Ascending aorta (tissue), 2 donors: ENCODE measurements around the gene SPATA25. TPM values are rescaled to one million over a fixed set of nuclear protein-coding genes. Genes with fewer than 3 reads are reported as not detected.
"Not testable (repeated sequence)": the region's sequence is repeated elsewhere in the genome, so short reads cannot be mapped to it uniquely, and the experiment has no call there.

Experiments
- DNase-seq, 2 donors: peaks; one replicate each; pipeline ENCODE4 v3.0.0-alpha.2; 2019; ENCODE audit warnings: low spot score in 2 of 2
- H3K27ac ChIP-seq, 2 donors: fragments of 200-600 bp; sonication (generic); one replicate each; pipeline ENCODE4 v1.5.1; 2016 to 2017; ENCODE audit warnings: mild to moderate bottlenecking in 1 of 2
- H3K27me3 ChIP-seq: fragments of 200-600 bp; sonication (generic); one replicate; pipeline ENCODE4 v1.5.1; 2017
- H3K36me3 ChIP-seq, 2 donors: fragments of 200-600 bp; sonication (generic); one replicate each; pipeline ENCODE4 v1.5.1; 2016
- H3K4me1 ChIP-seq, 2 donors: fragments of 200-600 bp; sonication (generic); one replicate each; pipeline ENCODE4 v1.5.1; 2016 to 2017; ENCODE audit warnings: mild to moderate bottlenecking in 1 of 2
- H3K4me3 ChIP-seq, 2 donors: fragments of 200-600 bp; sonication (generic); one replicate each; pipeline ENCODE4 v1.5.1; 2016 to 2017; ENCODE audit warnings: mild to moderate bottlenecking in 1 of 2
- H3K9me3 ChIP-seq, 2 donors: fragments of 200-600 bp; sonication (generic); one replicate each; pipeline ENCODE4 v1.5.1; 2016
- intact Hi-C: fragments of 100-400 bp; cut with DNase I; formaldehyde crosslinking; loops from one replicate; pipeline ENCODE4 v1.15.1; 2023
- total RNA-seq: library from RNA; depleted of rRNA; stranded (reverse); fragments of >200 nt; gene quantifications from one replicate; pipeline ENCODE4 v1.1.0, GENCODE V29; 2016
- TF ChIP-seq, protein P1 (sequence below), 3 experiments: fragments of 200-600 bp in 2 of 3; fragments of 450-650 bp in 1 of 3; sonication (generic) in 2 of 3; IDR thresholded peaks; one replicate each; pipeline ENCODE4 v1.5.1; 2016 to 2019; ENCODE audit warnings: antibody characterized with exemption in 3 of 3, mild to moderate bottlenecking in 1 of 3, moderate library complexity in 1 of 3

Gene SPATA25
- total RNA-seq, 1 donor from 2014 or later = 32.8 TPM

DNA sequence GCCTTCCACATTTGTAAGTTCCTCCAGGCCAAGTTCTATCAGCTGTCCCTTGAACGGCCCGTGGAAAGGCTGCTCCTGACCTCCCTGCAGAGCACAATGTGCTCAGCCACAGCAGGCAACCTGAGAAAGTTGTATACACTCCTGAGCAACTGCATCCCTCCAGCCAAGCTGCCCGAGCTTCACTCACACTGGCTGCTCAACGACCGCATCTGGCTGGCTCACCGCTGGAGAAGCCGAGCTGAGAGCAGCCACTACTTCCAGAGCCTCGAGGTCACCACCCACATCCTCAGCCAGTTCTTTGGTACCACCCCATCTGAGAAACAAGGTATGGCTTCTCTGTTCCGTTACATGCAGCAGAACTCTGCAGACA lies 4.3 kb downstream of the SPATA25 start:
- Histone ChIP-seq H3K36me3 (peaks cover 14 to 52% of the 10 kb centered on the region in 2 donors), H3K4me1 (peaks cover 0 to 14% of the 10 kb centered on the region in 2 donors), H3K4me3 (no peak overlapping the region), H3K9me3 (no peaks in the 10 kb centered on the region), H3K27ac (no peak overlapping the region), H3K27me3 (no peaks in the 10 kb centered on the region)
- TF ChIP-seq, protein P1, sequence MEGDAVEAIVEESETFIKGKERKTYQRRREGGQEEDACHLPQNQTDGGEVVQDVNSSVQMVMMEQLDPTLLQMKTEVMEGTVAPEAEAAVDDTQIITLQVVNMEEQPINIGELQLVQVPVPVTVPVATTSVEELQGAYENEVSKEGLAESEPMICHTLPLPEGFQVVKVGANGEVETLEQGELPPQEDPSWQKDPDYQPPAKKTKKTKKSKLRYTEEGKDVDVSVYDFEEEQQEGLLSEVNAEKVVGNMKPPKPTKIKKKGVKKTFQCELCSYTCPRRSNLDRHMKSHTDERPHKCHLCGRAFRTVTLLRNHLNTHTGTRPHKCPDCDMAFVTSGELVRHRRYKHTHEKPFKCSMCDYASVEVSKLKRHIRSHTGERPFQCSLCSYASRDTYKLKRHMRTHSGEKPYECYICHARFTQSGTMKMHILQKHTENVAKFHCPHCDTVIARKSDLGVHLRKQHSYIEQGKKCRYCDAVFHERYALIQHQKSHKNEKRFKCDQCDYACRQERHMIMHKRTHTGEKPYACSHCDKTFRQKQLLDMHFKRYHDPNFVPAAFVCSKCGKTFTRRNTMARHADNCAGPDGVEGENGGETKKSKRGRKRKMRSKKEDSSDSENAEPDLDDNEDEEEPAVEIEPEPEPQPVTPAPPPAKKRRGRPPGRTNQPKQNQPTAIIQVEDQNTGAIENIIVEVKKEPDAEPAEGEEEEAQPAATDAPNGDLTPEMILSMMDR (IDR thresholded peaks at IDR 0.05) = no peak
- no peak for DNase-seq
- intact Hi-C loops = loop anchor here (5.0 kb wide), 1 partner anchor 71 kb away; the partner anchor contains the start of gene UBE2C

GRCh38 chr20:45882469-45883099 lies 4.8 kb downstream of the SPATA25 start:
- Histone ChIP-seq H3K27ac (peak overlapping the region in 1 of 2 donors; percentile 83), H3K4me1 (peaks cover 0 to 14% of the 10 kb centered on the region in 2 donors), H3K4me3 (no peak overlapping the region), H3K9me3 (no peaks in the 10 kb centered on the region), H3K27me3 (no peaks in the 10 kb centered on the region), H3K36me3 (peaks cover 19 to 57% of the 10 kb centered on the region in 2 donors)
- intact Hi-C loops = loop anchor here (5.0 kb wide), 1 partner anchor 70 kb away; the partner anchor contains the start of gene UBE2C
- TF ChIP-seq, protein P1 (IDR thresholded peaks at IDR 0.05) = no peak
- DNase-seq = no peak

DNA sequence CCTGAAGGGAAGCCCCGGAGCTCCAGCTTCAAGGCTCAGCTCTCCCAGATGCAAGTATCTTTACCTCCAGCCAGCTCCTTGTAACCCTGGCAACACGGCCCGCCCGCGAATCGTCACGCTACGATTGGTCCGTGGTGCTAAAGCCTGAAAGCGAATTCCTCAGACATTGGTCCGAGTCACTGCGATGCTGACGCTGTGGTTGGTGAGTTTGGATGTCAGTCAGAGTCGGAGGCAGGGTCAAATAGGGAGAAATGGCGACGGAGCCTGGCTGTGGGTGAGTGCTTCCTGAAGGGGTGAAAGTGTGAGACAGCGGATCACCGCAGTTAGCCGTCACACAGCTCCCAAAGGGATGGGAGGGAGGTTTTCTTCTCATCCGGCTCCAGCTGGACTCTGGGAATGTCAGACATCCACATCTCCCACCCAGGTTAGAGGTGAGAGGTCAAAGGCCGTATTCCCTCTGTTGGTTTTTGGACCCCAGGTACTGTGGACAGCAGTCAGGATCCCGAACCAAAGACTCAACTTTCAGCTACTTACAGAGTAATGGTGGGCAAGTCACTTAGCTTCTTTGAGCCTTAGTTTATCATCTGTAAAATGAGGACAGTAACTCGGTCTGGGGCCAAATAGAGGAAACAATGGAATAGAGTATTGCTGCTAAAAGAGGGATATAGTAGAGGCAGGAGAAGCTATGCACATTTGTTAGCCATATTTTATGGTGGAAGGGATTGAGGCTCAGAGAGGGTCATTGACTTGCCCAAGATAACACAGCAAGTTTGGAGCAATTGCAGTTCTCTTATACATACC lies 6.2 kb downstream of the SPATA25 start, which contains the start of gene ZSWIM1:
ZSWIM1 (plus strand) TSS at position 240 of the 801 bp plus-strand sequence. CDS start 1,366 bp downstream, outside the sequence.
- intact Hi-C loops = loop anchor here (1.0 to 5.0 kb wide), 5 partner anchors 24 to 91 kb away; partner anchors contain the start of genes ACOT8, PCIF1, UBE2C and ZNF335
- Histone ChIP-seq H3K4me1 (peaks cover 0 to 14% of the 10 kb centered on the region in 2 donors), H3K36me3 (peaks cover 29 to 56% of the 10 kb centered on the region in 2 donors), H3K9me3 (no peaks in the 10 kb centered on the region), H3K4me3 (peak within 1 kb of the TSS; percentile 67 to 71), H3K27me3 (no peaks in the 10 kb centered on the region), H3K27ac (peak within 1 kb of the TSS; percentile 83 to 88)
- DNase-seq = peak; percentile 99 to 100
- TF ChIP-seq, protein P1 (IDR thresholded peaks at IDR 0.05) = no peak

- Histone ChIP-seq H3K36me3 (peaks cover 23 to 31% of the 10 kb centered on the region in 2 donors), H3K27me3 (no peaks in the 10 kb centered on the region), H3K27ac (no peak overlapping the region), H3K4me1 (peaks cover 0 to 14% of the 10 kb centered on the region in 2 donors), H3K4me3 (no peak overlapping the region), H3K9me3 (no peaks in the 10 kb centered on the region)
- TF ChIP-seq, protein P1 (IDR thresholded peaks at IDR 0.05) = no peak
- intact Hi-C loops = no loop called here
- DNase-seq = no peak
Measured at GRCh38 chr20:45878076-45878761, 9.2 kb downstream of the SPATA25 start.

- no peak overlapping the region for H3K4me3 ChIP-seq
- H3K27ac ChIP-seq = no peak overlapping the region
- no peak for DNase-seq
- H3K9me3 ChIP-seq = no peaks in the 10 kb centered on the region
- TF ChIP-seq, protein P1 (IDR thresholded peaks at IDR 0.05) = no peak
- H3K27me3 ChIP-seq = no peaks in the 10 kb centered on the region
- intact Hi-C loops = no loop called here
- peaks cover 16 to 27% of the 10 kb centered on the region in 2 donors for H3K36me3 ChIP-seq
- no peaks in the 10 kb centered on the region for H3K4me1 ChIP-seq
Measured at GRCh38 chr20:45874576-45874975, 12.8 kb downstream of the SPATA25 start.

- H3K4me1 ChIP-seq, intact Hi-C loops: not testable (repeated sequence)
Measured at GRCh38 chr20:45874104-45874481, 13.3 kb downstream of the SPATA25 start.

More at GRCh38 chr20:45874104-45874481, 13.3 kb downstream of the SPATA25 start:
- peaks cover 16 to 27% of the 10 kb centered on the region in 2 donors for H3K36me3 ChIP-seq
- H3K4me3 ChIP-seq, DNase-seq, H3K27me3 ChIP-seq, H3K27ac ChIP-seq, H3K9me3 ChIP-seq: not testable (repeated sequence)
